Prostate gland (tissue), 2 donors: ENCODE results near the gene RBBP8NL. TPM values are rescaled to one million over a fixed set of nuclear protein-coding genes. Genes with fewer than 3 reads are reported as not detected.

Experiments
- DNase-seq: peaks from one replicate; pipeline ENCODE4 v3.0.0-alpha.2; 2019; ENCODE audit warnings: low spot score
- H3K27ac ChIP-seq, 2 donors: fragments of 200-600 bp; sonication (generic); 2 replicates each; pipeline ENCODE4 v1.5.1; 2017 to 2019
- H3K27me3 ChIP-seq: fragments of 200-600 bp; sonication (generic); replicated peaks from 2 replicates; pipeline ENCODE4 v1.5.1; 2019; ENCODE audit not compliant: insufficient read depth
- H3K36me3 ChIP-seq, 2 donors: fragments of 200-600 bp; sonication (generic); 1 replicate in 1 of 2; 2 replicates in 1 of 2; pipeline versions ENCODE4 v1.5.1 to v1.8.1; 2017 to 2019
- H3K4me1 ChIP-seq: fragments of 200-600 bp; sonication (generic); replicated peaks from 2 replicates; pipeline ENCODE4 v1.5.1; 2019
- H3K4me3 ChIP-seq, 2 donors: fragments of 200-600 bp; sonication (generic); 2 replicates each; pipeline ENCODE4 v1.5.1; 2017 to 2019
- H3K9me3 ChIP-seq: fragments of 200-600 bp; sonication (generic); 2 replicates; pipeline ENCODE4 v1.5.1; 2017
- POLR2A ChIP-seq: fragments of 450-650 bp; IDR thresholded peaks from one replicate; pipeline ENCODE4 v1.6.1; 2016; ENCODE audit warnings: antibody characterized with exemption, mild to moderate bottlenecking
- POLR2AphosphoS5 ChIP-seq: sonication (generic); formaldehyde crosslinking; IDR thresholded peaks from one replicate; pipeline ENCODE4 v1.6.1; 2017; ENCODE audit warnings: antibody characterized with exemption
- WGBS: methylation state at CpG from one replicate; pipeline ENCODE4 v1.1.5; 2018; 5-methylcytosine and 5-hydroxymethylcytosine counted together
- intact Hi-C: fragments of 100-400 bp; cut with DNase I; formaldehyde crosslinking; loops from one replicate; pipeline ENCODE4 v1.14.2; 2022
- total RNA-seq, 2 donors: library from RNA; depleted of rRNA; stranded (reverse); fragments of >200 nt; gene quantifications; one replicate each; pipeline ENCODE4 v1.1.0, GENCODE V29; 2016
- TF ChIP-seq, protein P1 (sequence below), 4 experiments: fragments of 200-600 bp in 2 of 4; fragments of 450-650 bp in 2 of 4; sonication (generic) in 2 of 4; IDR thresholded peaks; 1 replicate in 3 of 4; 2 replicates in 1 of 4; pipeline ENCODE4 v1.5.1; 2016 to 2019; ENCODE audit warnings: antibody characterized with exemption in 4 of 4, mild to moderate bottlenecking in 2 of 4, moderate library complexity in 2 of 4

RBBP8NL gene
- total RNA-seq, 2 donors from 2014 or later, result 4.9 to 10.9 TPM

DNA sequence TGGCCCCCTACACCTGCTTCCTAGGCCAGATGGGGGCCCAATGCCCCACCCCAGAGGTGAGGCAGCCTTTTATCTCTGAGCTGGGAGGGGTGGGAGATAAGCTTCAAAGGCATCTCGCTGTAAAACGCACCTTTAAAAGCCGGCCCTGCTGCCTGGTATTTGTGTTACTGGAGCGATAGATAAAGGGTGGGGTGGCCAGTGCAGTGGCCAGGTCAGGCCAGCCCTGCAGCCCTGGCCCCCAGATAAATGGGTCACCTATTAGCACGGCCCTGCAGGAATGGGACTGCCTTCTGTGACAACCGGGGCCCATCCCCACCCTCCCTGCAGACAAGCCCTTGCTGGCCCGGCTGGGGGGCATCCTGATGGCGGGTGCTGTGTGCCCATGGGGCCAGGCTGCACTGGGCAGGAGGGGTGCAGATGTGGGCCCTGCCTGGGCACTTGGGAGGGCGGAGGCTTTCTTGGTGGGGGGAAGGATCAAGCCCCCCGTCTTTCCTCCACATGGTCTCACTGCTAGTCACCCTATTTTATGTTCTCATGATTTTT, 3.0 kb upstream of the RBBP8NL start:
- no peak for TF ChIP-seq POLR2AphosphoS5
- TF ChIP-seq, protein P1, sequence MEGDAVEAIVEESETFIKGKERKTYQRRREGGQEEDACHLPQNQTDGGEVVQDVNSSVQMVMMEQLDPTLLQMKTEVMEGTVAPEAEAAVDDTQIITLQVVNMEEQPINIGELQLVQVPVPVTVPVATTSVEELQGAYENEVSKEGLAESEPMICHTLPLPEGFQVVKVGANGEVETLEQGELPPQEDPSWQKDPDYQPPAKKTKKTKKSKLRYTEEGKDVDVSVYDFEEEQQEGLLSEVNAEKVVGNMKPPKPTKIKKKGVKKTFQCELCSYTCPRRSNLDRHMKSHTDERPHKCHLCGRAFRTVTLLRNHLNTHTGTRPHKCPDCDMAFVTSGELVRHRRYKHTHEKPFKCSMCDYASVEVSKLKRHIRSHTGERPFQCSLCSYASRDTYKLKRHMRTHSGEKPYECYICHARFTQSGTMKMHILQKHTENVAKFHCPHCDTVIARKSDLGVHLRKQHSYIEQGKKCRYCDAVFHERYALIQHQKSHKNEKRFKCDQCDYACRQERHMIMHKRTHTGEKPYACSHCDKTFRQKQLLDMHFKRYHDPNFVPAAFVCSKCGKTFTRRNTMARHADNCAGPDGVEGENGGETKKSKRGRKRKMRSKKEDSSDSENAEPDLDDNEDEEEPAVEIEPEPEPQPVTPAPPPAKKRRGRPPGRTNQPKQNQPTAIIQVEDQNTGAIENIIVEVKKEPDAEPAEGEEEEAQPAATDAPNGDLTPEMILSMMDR (IDR thresholded peaks at IDR 0.05), result no peak
- no peak for TF ChIP-seq POLR2A
- H3K36me3 ChIP-seq, result no peaks in the 10 kb centered on the region
- H3K9me3 ChIP-seq, result no peaks in the 10 kb centered on the region
- peaks cover 16% of the 10 kb centered on the region for H3K4me1 ChIP-seq
- DNase-seq, result no peak
- no peaks in the 10 kb centered on the region for H3K27me3 ChIP-seq
- 78% methylated on average over 10 of the region's 10 CpGs for WGBS
- no peak overlapping the region for H3K4me3 ChIP-seq
- no peak overlapping the region for H3K27ac ChIP-seq
- intact Hi-C loops, result no loop called here

GRCh38 chr20:62429455-62430310, 2.3 kb upstream of the RBBP8NL start:
- WGBS, result 85% methylated on average over 19 of the region's 23 CpGs
- H3K27ac ChIP-seq, result no peak overlapping the region
- DNase-seq, result no peak
- intact Hi-C loops, result no loop called here
- H3K9me3 ChIP-seq, result no peaks in the 10 kb centered on the region
- H3K4me1 ChIP-seq, result peaks cover 16% of the 10 kb centered on the region
- H3K4me3 ChIP-seq, result no peak overlapping the region
- TF ChIP-seq POLR2A (no peak), POLR2AphosphoS5 (no peak)
- TF ChIP-seq, protein P1 (IDR thresholded peaks at IDR 0.05), result no peak
- no peaks in the 10 kb centered on the region for H3K36me3 ChIP-seq
- H3K27me3 ChIP-seq, result no peaks in the 10 kb centered on the region

GRCh38 chr20:62428396-62429295, 1.3 kb upstream of the RBBP8NL start:
- 71% methylated on average over 26 of the region's 31 CpGs for WGBS
- no peaks in the 10 kb centered on the region for H3K27me3 ChIP-seq
- H3K27ac ChIP-seq, result no peak overlapping the region
- TF ChIP-seq POLR2A, result no peak
- no peak for TF ChIP-seq POLR2AphosphoS5
- TF ChIP-seq, protein P1 (IDR thresholded peaks at IDR 0.05), result no peak
- H3K36me3 ChIP-seq, result no peaks in the 10 kb centered on the region
- H3K9me3 ChIP-seq, result no peaks in the 10 kb centered on the region
- peaks cover 11% of the 10 kb centered on the region for H3K4me1 ChIP-seq
- no peak overlapping the region for H3K4me3 ChIP-seq
- intact Hi-C loops, result no loop called here
- DNase-seq, result no peak

- H3K4me3 ChIP-seq, result no peak overlapping the region
- DNase-seq, result no peak
- intact Hi-C loops, result no loop called here
- H3K4me1 ChIP-seq, result peaks cover 6% of the 10 kb centered on the region
- H3K9me3 ChIP-seq, result no peaks in the 10 kb centered on the region
- TF ChIP-seq POLR2AphosphoS5, result no peak
- TF ChIP-seq POLR2A, result no peak
- TF ChIP-seq, protein P1 (IDR thresholded peaks at IDR 0.05), result no peak
- H3K27me3 ChIP-seq, result no peaks in the 10 kb centered on the region
- WGBS, result 86% methylated on average over 10 of the region's 10 CpGs
- H3K27ac ChIP-seq, result peak overlapping the region in 1 of 2 donors; percentile 50
- no peaks in the 10 kb centered on the region for H3K36me3 ChIP-seq
Measured at GRCh38 chr20:62428002-62428372, 648 bp upstream of the RBBP8NL start.
